HG02981 (cell line): ENCODE data around the gene IL1RAPL1.
A peak's percentile ranks its signal among the peaks of the same experiment; 100 is the strongest.

Experiments used
- ATAC-seq: cut with Tn5 transposase; IDR thresholded peaks from one replicate; pipeline ENCODE4 v1.9.1; 2021; ENCODE audit warnings: mild to moderate bottlenecking, moderate library complexity; ENCODE audit not compliant: unreplicated experiment

The IL1RAPL1 gene

GRCh38 chrX:29382811-29383210, 795.6 kb downstream of the IL1RAPL1 start:
- no peak for ATAC-seq

DNA sequence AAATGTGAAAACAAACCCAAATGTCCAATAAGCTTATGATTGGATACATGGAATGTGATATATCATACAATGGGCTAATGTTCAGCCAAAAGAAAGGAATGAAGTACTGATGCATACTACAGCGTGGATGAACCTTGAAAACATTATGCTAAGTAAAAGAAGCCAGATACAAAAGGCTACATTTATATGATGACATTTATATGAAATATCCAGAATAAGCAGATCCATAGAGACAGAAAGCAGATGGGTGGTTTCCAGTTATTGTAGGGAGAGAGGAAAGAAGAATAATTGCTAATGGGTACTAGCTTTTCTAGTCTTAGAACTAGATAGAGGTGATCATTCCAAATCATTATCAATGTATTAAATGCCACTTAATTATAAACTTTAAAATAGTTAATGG, 801.3 kb downstream of the IL1RAPL1 start:
- ATAC-seq, result no peak

GRCh38 chrX:29397506-29397905, 810.3 kb downstream of the IL1RAPL1 start:
- no peak for ATAC-seq

DNA sequence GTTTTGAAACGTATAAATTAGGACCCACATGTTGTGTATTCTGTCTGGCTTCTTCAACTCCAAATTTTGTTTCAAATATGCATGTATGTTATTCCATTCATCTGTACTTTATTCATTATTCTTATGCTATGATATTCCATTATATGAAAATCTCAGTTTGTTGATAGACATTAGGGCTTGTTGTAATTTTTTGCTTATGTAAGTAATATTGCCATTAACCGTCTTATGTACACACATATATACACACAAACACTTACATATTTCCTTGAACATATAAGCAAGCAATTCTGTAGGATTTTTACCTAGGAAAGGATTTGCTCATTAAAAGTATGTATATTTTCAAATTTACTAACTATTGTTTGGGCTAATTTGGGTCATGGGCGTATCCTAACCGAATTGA, 820.1 kb downstream of the IL1RAPL1 start:
- ATAC-seq, result no peak

DNA sequence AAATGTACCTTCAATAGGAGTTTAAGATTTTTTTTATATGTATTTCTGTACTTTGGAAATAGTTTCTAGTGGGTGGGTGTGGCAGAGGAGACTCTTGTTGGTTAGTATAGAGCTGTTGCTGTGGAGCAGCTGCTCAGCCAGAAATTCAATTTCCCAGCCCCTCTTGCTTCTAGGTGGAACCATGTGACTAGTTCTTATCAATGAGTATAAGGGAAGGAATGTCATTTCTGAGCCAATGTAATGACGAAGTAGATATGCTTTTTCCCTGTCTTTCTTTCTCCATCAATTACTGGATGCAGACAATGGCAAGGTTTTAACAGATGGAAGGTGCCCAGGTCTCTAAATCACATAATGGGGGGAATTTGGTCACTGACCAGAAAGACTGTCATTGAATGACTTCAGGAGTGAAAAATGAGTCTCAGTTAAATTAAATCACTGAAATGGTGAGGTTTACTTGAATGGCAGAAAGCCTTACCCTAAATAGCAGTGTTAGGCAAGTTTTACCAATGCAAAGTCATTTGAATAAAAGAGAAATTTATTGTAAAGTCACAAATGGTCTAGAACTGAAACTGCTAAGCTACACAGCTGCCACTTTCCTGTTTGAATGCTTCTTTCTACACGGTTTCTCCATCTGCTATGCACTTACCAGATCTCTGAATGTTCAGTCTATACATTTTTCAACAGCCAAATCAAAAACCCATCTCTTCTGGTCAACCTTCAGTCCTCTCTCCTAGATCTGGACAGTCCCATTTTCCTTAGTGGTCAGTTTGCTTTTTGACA, 832.7 kb downstream of the IL1RAPL1 start:
- no peak for ATAC-seq

DNA sequence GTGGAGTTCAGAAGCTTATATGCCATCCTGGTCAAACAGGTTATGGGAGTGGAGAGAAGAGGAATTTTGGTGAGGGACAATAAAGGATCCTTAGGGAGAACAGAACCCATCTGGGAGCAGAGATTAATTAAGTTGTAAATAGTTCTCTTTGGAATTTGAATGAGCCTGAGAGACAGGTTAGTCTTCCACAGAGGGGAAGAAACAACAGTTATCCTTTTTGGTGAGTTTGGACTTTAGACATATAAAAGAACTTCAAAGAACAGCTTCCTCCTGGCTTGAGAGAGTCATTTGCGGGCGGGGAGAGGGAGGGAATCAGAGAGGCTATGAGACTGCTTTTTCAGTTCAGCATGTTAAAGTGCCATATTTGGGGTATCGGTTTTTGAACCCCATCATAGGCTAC, 834.8 kb downstream of the IL1RAPL1 start:
- ATAC-seq, result no peak

DNA sequence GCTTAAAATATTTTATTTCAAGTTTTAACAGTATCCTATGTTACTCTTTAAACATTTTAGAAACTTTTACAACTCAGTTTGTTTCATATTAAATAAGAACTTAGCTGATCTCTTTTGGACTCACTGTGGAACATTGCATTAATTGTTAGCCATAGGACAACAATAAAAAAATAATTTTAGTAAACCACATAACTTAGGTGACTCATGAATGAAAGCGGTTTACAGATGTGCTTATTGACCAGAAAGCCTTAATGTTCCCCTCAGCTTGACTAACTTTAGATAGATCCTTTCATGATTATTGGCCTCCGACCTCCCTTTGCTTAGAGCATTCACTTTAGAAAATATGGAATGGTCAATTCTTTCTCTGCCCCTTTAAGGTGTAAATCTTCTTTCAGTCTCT, 844.6 kb downstream of the IL1RAPL1 start:
- no peak for ATAC-seq

DNA sequence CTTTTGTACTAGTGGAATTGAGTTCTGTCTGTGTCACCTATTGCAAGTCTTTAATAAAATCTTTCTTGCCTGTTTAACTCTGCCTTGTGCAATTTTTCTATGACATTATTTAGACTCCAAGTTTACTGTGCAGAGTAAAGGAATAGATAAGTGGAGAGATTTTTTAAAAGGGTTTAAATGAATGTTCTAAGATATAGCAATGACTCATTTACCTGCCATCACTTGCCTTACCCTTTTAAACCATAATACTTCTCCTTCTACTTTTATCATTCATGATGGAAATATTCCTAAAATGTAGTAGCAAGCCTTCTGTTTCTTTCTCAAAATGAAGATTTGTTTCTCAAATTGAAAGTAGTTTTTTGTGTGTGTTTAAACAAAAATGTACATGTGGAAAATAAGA, 845.3 kb downstream of the IL1RAPL1 start:
- no peak for ATAC-seq

- no peak for ATAC-seq
Measured at GRCh38 chrX:29434939-29435338, 847.7 kb downstream of the IL1RAPL1 start.

- no peak for ATAC-seq
Measured at GRCh38 chrX:29435396-29435795, 848.1 kb downstream of the IL1RAPL1 start.

DNA sequence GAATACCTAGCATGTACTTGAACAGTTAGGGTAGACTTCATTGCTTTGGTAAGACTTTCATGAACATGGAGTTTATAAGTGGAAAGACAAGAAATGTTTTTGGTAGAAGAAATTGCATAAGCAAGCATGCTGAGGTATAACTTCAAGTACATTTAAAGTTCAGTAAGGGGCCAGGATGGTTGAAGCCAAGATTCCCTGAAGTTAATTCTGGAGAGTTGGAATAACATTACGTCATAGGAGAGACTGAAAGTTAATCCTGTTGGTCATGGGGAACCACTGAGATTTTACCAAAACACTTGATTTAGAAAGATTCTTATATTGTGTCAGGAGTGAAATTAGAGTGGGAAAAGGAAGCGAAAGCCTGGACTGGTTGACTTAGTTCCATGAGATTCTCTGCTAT, 860.6 kb downstream of the IL1RAPL1 start:
- ATAC-seq, result no peak

- ATAC-seq, result no peak
Measured at GRCh38 chrX:29453333-29453732, 866.1 kb downstream of the IL1RAPL1 start.

DNA sequence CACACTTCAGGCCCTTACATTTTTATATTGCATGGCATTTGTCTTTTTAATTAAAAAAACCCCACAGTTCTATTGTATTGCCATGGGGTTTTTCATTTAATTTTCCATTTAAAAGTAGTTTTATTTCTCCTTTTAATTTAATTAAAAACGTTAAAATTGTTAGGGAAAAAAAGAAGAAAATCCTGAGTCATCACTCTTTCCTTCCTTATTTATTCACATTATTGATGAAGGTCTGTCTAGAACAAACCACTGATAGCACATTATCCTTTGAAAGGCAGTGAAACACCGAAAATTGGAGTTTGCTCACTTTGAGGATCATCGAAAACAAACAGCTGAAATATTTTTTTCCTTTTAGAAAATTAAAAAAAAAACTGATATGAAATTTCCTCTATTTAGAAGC, 868.5 kb downstream of the IL1RAPL1 start:
- no peak for ATAC-seq

- ATAC-seq, result peak; percentile 56
Measured at GRCh38 chrX:29461039-29461438, 873.8 kb downstream of the IL1RAPL1 start.

DNA sequence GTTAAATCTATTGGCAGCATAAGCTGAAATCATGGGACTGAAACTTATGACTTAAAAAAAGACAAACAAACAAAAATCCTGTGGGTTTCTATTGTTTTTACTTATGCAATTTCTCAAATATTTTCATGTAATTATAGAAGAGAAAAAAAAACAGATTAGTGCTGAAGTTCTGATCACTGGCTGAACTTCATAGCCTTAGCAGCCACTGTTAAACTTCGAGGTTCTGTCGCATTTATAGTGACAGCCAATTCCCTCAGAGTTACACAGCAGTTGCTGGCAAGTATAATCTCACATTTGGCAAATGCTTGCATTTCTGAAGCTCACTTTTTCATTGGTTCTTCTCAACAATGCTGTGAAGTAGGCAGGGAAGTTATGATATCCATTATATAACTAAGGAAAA, 879.2 kb downstream of the IL1RAPL1 start:
- no peak for ATAC-seq

DNA sequence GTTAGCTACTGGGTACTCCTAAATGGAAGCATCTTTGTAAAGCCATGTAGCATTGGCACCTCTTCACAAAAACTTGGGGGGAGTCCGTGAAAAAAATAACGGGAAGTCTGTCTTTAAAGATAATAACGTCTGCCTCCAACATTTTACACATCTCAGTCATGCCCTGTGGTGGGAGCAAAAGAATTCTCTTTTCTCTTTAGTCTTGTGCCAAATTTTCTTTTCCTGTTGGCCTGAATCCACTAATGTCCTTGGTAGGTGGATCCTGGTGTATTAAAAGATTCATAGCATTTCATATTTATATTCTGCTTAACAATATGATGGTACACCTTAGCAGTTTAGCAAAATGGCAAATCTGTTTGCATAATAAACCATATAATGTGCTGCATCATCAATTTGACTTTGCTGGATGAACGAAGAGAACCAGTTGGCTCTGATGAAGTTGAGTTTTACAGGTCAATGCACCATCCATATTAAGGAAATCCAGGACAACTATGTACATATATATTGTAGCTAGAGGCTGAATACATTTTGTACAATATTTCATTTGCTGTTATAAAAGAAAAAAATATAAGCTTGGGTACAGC, 881.8 kb downstream of the IL1RAPL1 start:
- no peak for ATAC-seq

- ATAC-seq, result no peak
Measured at GRCh38 chrX:29470030-29470429, 882.8 kb downstream of the IL1RAPL1 start.

- ATAC-seq, result no peak
Measured at GRCh38 chrX:29471829-29472228, 884.6 kb downstream of the IL1RAPL1 start.

DNA sequence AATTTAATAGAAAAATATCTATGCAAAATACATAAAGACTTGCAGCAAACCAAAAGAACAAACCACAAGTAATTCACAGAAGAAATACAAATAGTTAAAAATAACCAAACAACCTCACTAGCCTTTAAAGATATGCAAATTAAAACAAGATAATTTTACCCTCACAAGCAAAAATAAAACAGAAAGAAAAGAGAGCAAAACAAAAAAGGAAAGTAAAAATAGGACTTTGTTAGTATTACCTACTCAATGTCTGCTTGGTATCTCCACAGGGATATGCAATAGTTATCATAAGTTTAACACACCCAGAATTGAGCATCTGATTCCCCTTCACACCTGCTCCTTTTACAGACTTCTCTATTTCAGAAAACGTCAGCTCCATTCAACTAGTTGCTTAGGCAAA, 890.6 kb downstream of the IL1RAPL1 start:
- ATAC-seq, result peak; percentile 39

DNA sequence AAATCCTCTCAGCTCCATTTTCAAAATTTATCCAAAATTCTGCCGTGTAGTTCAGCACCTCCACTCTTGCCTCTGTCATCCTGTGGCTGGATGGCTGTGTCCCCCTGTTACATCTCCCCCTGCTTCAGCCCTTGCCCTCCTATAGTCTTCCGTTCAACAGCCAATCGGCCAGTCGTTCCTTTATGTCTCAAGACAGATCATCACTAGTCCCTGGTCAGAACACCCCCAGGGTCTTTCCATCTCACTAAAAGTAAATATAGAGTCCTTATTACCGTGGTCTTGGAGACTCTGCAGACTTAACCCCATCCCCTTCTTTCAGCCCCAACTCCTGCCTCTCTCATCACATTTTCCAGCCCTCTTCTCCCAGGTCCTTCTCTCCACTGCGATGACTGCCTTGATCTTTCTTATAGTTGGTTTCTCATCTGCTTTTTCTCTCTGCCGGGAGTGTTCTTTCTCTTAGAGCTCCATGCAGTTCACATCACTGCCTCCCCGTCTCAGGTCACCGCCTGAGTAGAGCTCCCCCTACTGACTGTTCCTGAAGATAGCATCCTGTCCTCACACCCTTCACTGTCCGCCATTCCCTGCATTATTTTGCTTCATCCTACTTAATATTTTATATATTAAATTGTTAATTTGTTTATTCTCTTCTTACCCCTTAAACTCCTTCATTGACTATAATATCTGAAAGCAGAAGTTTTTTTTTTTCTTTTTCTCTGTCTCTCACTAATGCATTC, 891.3 kb downstream of the IL1RAPL1 start:
- peak; percentile 84 for ATAC-seq

DNA sequence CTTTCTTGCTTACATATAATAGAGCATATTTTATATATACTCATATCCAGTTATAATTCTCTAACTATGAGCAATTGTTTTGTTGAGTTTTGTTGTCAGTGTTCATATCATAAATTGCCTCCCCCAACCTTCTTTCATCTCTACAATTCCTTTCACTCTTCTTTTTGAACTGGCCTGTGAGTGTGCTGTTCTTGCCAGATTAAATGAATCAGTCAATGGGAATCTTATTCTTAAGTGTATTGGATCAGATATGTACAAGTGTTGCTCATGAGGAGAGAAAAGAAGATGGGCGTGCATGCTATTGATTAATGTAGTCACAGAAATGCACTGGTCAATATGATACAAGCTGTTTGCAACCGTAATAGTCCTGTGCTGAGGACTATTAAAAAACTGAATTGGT, 900.0 kb downstream of the IL1RAPL1 start:
- no peak for ATAC-seq

- no peak for ATAC-seq
Measured at GRCh38 chrX:29487714-29488113, 900.5 kb downstream of the IL1RAPL1 start.
